NOMO-1 (cell line): Measurements from ENCODE around the gene FAAP20.

Experiments used
- DNase-seq, 2 experiments: peaks; one replicate each; lab custom pipeline; 2025; ENCODE audit not compliant: unreplicated experiment in 2 of 2; lab: John Stamatoyannopoulos, UW

Gene FAAP20, protein sequence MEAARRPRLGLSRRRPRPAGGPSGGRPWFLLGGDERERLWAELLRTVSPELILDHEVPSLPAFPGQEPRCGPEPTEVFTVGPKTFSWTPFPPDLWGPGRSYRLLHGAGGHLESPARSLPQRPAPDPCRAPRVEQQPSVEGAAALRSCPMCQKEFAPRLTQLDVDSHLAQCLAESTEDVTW

GRCh38 chr1:2194319-2194897 lies at the start of gene FAAP20:
TSS of gene FAAP20 (minus strand) at chr1:2194772. CDS start at chr1:2194749, 23 bp downstream.
- DNase-seq, result peak; percentile 45 to 65

GRCh38 chr1:2242814-2243725 lies 48.5 kb upstream of the FAAP20 start:
- no peak for DNase-seq

DNA sequence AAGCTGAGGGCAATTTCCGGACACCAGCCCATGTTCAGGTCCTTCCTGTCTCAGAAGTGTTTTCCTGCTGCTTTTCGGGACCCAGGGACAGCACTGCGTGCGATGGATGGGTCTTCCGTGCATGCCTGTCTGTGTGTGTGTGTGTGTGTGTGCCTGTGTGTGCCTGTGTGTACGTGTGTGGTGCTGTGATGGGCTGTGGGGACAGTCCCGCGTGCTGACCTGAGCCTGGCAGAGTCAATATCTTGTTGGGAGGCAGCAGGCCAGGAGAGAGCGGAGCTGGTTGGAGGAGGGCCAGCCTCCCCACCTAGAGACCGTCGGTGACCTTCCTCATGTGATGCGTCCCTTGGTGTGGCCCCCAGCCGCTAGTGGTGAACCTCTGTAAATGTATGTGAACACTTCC lies 47.2 kb upstream of the FAAP20 start:
- no peak for DNase-seq

- DNase-seq, result no peak
Measured at GRCh38 chr1:2240270-2241156, 45.9 kb upstream of the FAAP20 start.

DNA sequence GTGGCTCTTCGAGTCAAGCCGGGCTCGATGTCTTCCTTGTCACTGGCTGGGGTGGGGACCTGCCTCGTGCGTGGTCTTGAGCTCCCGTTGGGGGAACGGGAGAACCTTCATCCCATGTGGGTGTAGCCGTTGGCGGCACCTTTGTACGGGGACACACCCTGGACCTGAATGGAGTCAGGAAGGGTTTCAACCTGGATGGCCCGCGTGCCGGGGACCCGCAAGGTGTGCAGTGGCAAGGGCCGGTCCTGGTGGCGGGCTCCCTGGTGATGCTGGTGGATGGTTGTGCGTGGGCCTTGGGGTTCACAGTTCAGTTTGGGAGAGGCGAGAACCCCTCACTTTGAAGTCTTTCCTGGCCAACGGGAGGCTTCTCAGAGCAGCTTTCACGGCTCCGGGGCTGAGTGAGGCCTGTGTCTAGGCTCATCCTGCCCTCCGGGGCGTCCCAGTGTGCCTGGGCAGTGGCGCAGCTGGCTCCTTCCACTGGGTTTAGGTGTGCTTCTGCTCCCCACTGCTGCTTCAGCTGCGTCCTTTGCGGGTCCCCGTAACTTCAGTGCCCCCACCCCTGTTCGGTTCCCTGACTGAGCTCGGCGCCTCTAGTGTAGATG lies 44.9 kb upstream of the FAAP20 start:
- no peak for DNase-seq

DNA sequence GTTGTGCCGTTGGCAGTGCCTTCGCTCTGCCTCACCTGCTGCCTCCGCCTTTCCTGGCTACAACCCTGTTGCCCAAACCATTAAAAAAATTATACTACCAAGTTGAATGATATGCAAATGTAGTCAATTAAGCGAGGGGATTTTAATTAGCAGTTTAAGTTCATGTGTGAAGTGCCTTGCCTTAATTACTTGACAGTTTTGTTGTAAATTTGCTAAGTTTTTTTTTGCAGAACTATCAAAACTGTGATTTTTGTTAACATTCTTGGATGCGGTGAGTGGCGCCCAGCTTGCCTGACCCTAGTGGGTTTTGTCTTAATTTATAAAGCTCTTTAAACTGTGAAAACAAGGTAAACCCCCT lies 44.4 kb upstream of the FAAP20 start:
- no peak for DNase-seq

DNA sequence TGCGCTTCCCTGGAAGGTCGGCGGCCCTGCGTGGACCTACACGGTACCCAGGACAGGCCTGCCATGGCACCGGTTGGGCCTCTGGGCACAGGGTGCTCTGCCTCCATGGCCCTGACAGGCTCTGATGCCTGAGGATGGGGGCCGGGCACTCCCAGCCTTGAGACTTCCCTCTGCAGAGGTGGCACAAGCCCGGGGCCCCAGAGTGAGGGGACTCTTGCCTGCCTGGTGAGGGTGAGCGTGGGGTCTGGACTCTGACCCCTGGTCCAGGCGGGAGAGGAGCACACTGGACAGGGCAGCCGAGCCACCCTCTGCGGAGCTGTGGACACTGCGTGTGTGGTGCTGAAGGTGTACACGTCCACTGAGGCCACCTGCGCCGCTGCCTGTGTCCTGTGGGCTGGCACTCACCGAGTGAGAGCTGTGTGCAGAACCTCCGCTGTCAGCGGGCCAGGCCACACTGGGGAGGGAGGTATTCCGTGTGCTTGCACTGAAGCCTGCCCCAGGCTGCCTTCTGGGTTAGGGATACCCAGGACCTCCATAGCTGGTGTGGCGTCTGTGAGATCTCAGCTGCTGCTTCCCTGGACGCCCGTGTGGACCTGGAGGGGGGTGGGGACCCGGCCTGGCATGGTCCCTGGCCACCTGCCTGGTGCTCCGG lies 43.9 kb upstream of the FAAP20 start:
- DNase-seq, result no peak

- no peak for DNase-seq
Measured at GRCh38 chr1:2237773-2238172, 43.2 kb upstream of the FAAP20 start.

DNA sequence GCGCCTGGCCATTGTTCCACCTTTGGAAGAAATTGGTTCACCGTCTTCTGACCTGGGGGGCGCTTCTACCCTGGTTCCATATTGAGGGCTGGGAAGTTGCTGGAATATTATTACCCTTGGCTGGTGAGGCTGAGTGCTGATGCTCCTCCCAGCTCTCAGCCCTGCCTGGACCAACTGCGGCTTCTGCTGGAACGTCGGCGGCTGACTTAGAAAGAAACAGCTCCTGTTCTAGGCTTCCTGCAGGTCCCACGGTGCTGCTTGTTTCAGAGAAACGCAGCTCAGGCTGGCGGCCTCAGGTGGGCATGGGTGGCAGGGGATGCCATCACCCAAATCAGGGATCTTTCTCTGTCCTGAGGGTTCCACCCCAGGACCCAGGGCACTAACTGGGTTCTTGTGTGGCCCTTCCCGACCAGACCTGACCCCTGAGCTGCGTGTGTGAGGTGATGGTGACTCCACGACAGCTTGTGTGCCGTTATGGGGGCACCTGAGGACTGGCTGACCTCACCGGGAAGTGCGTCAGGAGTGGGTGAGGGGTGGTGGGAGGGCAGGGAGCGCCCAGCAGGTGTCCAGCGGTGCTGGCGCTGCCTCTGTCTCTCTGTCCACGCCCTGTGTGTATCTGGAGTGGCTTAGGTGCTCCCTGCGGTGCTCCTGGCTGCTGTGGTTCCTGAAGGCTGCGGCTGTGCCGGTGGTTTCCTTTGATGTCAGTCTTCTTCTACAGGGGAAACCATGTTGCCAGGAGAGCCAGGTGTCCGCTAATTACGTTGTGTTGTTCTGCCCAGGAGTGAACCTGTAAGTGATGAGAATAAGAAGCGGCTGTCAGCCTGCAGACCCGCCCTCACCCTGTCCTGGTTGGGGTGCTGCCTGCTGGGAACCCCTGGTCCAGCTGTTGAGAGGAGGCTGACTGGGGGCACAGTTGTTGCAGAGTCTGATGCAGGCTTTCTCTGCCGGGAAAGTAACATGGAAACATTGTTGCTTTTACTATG lies 42.4 kb upstream of the FAAP20 start:
- DNase-seq, result no peak

GRCh38 chr1:2235300-2235998 lies 40.9 kb upstream of the FAAP20 start:
- no peak for DNase-seq

- DNase-seq, result peak in 1 of 2 experiments; percentile 74
Measured at GRCh38 chr1:2234762-2235113, 40.2 kb upstream of the FAAP20 start.

GRCh38 chr1:2233997-2234761 lies 39.6 kb upstream of the FAAP20 start:
- DNase-seq, result peak; percentile 99

GRCh38 chr1:2233468-2233867 lies 38.9 kb upstream of the FAAP20 start:
- DNase-seq, result no peak

GRCh38 chr1:2232916-2233438 lies 38.4 kb upstream of the FAAP20 start:
- no peak for DNase-seq

GRCh38 chr1:2232255-2232915 lies 37.8 kb upstream of the FAAP20 start:
- no peak for DNase-seq

GRCh38 chr1:2231532-2232254 lies 37.1 kb upstream of the FAAP20 start:
- DNase-seq, result peak; percentile 56 to 67
